Retinal pigment epithelial cell (primary cell): ENCODE data around the gene SPECC1L.

ENCODE experiments used
- DNase-seq: peaks from one replicate; pipeline ENCODE4 v3.0.0-alpha.2; 2010; ENCODE audit warnings: low read depth
- H3K4me3 ChIP-seq: 2 replicates; pipeline ENCODE4 v1.5.1; 2011; ENCODE audit warnings: mild to moderate bottlenecking, low read length, control low read depth, moderate library complexity
- TF ChIP-seq, protein P1 (sequence below): conservative IDR thresholded peaks from 2 replicates; pipeline ENCODE4 v1.5.1; 2011; ENCODE audit warnings: low read depth, low read length, control low read depth, inconsistent platforms

Gene SPECC1L

DNA sequence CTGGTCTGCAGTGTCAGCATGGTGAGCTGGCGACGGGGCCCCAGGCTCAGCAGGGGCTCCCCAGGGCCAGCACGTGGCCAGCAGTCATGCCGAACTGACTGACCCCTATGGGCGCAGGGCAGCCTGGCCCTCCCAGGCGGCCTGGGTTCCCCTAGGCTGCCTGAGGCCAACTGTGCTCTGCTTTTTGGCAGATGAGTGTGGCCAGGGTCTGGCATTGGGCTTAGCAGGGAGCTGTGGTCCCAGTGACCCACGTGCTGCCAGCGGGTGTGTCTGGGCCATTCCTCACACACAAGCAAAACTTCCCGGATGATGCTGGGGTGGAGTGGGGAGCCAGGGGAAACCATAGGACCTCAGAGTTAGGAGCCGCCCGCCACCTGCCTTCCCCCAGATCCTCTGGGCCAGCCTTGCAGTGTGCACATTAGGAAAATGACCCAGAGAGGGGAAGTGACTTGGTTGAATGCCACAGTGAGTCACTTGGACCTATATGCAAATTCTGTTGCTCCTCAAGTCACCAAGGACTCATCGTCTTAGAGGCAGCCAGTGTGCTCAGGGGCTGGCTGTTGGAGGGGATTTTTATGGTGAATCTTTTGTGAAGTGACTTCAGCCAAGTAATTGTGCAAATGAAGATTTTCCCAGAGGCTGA lies 163.3 kb downstream of the SPECC1L start:
- no peak overlapping the region for H3K4me3 ChIP-seq
- no peak for DNase-seq
- TF ChIP-seq, protein P1, sequence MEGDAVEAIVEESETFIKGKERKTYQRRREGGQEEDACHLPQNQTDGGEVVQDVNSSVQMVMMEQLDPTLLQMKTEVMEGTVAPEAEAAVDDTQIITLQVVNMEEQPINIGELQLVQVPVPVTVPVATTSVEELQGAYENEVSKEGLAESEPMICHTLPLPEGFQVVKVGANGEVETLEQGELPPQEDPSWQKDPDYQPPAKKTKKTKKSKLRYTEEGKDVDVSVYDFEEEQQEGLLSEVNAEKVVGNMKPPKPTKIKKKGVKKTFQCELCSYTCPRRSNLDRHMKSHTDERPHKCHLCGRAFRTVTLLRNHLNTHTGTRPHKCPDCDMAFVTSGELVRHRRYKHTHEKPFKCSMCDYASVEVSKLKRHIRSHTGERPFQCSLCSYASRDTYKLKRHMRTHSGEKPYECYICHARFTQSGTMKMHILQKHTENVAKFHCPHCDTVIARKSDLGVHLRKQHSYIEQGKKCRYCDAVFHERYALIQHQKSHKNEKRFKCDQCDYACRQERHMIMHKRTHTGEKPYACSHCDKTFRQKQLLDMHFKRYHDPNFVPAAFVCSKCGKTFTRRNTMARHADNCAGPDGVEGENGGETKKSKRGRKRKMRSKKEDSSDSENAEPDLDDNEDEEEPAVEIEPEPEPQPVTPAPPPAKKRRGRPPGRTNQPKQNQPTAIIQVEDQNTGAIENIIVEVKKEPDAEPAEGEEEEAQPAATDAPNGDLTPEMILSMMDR: no peak

DNA sequence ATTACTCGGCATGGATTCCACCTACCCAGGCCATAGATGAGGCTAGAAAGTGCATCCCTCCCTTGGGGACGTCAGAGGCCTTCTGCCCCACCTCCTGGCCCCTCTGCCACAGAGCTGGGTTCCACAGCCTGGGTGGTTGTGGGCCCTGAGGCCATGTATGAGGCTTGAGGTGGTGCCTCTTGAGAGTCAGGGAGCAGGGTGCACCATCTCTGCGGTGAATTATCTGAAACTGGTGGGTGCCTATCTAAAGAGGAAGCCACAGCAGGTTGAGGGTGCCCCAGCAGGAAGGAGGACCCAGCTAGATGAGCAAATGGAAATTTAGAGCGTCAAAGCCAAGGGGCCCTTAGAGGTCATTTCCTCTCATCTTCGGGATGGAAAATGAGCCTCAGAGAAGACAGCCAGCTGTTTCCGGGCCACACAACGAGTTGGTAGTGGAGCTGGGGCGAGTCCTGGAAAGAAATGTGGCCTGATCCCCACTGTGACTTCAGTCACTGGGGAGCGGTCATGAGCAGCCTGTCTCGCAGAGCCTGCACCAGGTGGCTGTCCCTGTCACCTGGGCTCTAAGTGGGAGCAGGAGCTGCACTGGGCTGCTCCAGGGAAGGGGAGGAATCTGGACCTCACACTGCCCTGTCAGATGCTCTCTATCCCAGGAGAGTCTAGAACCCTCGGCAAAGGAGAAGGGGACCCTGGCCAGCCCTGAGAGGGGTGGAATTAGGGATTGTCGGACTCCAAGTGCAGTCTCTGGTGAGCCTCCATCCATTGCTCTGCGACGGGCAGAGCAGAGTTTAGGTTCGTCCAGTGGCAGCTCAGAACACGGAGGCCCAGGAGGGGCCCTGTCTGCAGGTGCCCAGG lies 164.1 kb downstream of the SPECC1L start:
- no peak overlapping the region for H3K4me3 ChIP-seq
- no peak for DNase-seq
- TF ChIP-seq, protein P1: no peak

DNA sequence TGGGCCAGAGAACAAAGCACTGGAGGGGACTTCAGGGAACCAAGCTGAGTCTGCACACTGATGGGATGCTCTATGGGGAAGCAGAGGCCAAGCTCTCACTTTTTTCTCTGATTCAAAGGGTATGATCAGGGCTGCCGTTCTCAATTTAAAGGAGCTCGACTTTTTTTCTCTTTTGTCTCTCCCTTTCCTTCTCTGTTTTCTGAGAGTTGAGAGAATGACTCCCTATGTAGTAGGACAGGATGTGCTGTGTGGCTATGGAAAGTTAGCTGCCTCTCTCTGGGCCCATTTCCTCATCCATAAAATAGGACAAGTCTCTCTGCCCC lies 164.7 kb downstream of the SPECC1L start:
- DNase-seq: no peak
- no peak overlapping the region for H3K4me3 ChIP-seq
- TF ChIP-seq, protein P1: no peak

DNA sequence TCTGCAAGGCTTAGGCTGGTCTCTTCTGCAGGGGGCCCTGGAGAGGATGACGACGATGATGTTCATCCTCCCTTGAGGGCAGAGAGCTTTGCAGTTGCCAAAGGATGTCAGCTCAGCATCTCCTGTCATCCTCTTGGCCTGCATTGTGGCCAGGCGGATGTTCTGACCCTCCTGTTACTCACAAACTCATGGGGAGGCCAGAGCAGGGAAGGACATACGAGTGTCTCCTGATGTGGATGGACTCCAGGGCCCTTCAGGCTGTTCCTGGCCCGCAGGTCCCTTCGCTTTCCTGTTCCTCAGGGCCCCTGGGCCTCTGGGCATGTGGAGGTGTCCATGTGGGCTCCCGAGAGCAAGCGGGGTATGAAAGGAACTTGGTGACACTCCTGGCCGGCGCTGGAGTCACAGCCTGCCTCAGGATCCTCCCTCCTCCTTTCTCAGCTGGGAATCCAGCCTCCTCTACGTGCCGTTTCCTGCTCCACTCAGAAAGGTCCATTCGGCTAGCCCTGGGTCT lies 165.3 kb downstream of the SPECC1L start:
- no peak overlapping the region for H3K4me3 ChIP-seq
- TF ChIP-seq, protein P1: no peak
- no peak for DNase-seq

DNA sequence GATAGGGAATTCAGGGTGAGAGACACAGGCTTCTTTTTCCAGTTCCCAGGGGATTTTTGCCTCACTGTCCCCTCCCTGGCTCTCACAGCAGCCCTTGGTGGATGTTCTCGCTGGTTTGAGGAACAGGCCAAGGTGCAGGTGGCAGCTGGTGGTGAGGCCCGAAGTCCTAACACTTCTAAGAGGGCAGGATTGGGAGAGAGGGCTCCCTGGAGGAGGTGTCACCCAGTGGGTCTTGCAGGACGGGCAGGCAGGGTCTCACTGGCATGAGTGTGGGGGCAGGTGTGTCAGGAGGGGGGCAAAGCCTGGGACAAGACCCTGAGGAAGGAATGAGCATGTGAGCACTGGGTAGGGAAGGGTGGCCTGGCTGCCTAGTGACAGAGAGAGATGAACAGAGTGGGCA lies 165.9 kb downstream of the SPECC1L start:
- no peak overlapping the region for H3K4me3 ChIP-seq
- TF ChIP-seq, protein P1: no peak
- DNase-seq: no peak

DNA sequence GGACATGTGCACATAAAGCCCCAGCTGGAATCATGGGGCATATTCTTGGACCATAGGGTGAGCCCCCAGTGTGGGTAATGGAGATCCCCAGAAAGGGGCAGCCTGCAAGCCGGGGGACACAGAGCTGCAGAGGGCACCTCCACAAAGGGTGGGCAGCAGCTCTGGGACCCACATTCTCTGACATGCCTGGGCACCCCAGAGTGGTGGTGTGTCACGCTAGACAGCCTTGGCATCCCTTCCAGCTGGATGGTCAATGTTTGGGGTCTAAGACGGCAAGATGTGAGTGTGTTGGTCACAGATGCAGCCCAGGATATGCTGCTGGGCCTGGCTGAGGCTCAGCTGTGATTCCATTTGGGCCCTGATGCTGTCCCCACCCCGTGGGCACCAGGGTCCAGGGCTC lies 166.5 kb downstream of the SPECC1L start:
- no peak overlapping the region for H3K4me3 ChIP-seq
- TF ChIP-seq, protein P1: no peak
- no peak for DNase-seq

DNA sequence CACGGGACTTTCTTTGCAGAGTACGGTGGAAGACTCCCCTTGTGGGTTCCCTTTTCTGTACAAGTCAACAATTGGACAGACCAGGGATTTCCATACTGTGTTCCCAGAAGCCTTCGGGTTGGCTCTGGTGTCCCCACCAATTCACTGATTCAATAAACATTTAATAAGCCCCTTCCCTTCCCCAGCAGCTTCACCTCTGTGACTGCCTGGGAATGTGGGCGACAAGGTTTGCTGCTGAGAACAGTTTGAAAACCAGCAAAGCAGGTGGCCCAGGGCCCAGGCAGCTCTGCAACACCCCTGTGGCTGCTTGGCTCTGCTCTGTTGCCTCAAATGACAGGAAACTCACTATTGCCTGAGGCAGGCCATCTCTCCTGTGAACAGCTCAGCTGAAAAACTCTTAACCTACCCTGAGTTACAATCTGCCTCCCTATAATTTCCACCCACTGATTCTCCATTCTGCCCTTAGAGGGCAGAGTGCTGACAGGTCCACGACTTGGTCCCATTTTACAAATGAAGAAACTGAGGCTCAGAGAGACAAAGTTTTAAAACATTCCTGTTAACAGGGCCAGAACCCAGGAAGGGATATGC lies 167.2 kb downstream of the SPECC1L start:
- no peak for DNase-seq
- TF ChIP-seq, protein P1: no peak
- H3K4me3 ChIP-seq: no peak overlapping the region
